ENCODE measurements around the gene DLG2. TPM values are rescaled to one million over a fixed set of nuclear protein-coding genes. Genes with fewer than 3 reads are reported as not detected.
"Not testable (repeated sequence)": the region's sequence is repeated elsewhere in the genome, so short reads cannot be mapped to it uniquely, and the experiment has no call there.

DLG2 gene
- total and polyA plus RNA-seq, 4 donors = 0.30 to 5.5 (median 0.68) TPM

- Histone ChIP-seq H3K36me3 (ENCODE audit: control insufficient read depth in 4 of 4, insufficient read depth in 3 of 4, low read depth in 1 of 4, low read length in 3 of 4) (no peaks in the 10 kb centered on the region), H3K27me3 (ENCODE audit: control insufficient read depth in 4 of 4, insufficient read depth in 4 of 4, low read length in 3 of 4) (no peaks in the 10 kb centered on the region), H3K4me1 (ENCODE audit: control insufficient read depth in 4 of 4, insufficient read depth in 4 of 4, low read length in 3 of 4) (no peaks in the 10 kb centered on the region), H3K9me3 (ENCODE audit: control insufficient read depth in 4 of 4, low read length in 3 of 4) (no peaks in the 10 kb centered on the region), H3K27ac (ENCODE audit: low read depth in 1 of 2, low read length in 2 of 2) (no peak overlapping the region), H3K4me3 (ENCODE audit: low read depth in 1 of 3, low read length in 3 of 3) (no peak overlapping the region), H3K9ac (ENCODE audit: low read depth in 1 of 2, low read length in 2 of 2) (no peak overlapping the region)
- TF ChIP-seq HNF4G (IDR thresholded peaks at IDR 0.05) = no peak
- no peak for TF ChIP-seq NR2F2 (IDR thresholded peaks at IDR 0.05)
- TF ChIP-seq MAX (IDR thresholded peaks at IDR 0.05) = no peak
- TF ChIP-seq FOXA1 (IDR thresholded peaks at IDR 0.05) = no peak
- TF ChIP-seq ATF3 (IDR thresholded peaks at IDR 0.05) = no peak
- no peak for TF ChIP-seq RXRA (IDR thresholded peaks at IDR 0.05)
- no peak for TF ChIP-seq JUND (IDR thresholded peaks at IDR 0.05)
- TF ChIP-seq FOXA2 (IDR thresholded peaks at IDR 0.05) = no peak
- no peak for TF ChIP-seq YY1 (IDR thresholded peaks at IDR 0.05)
- TF ChIP-seq ZBTB33 (IDR thresholded peaks at IDR 0.05) = no peak
- TF ChIP-seq RAD21 (IDR thresholded peaks at IDR 0.05) = no peak
- no peak for TF ChIP-seq GABPA (IDR thresholded peaks at IDR 0.05 in 1 of 2, conservative IDR thresholded peaks at IDR 0.05 in 1 of 2)
- TF ChIP-seq REST (IDR thresholded peaks at IDR 0.05) = no peak
- TF ChIP-seq EGR1 (IDR thresholded peaks at IDR 0.05; ENCODE audit: low read depth in 2 of 2) = no peak
- TF ChIP-seq SP1 (IDR thresholded peaks at IDR 0.05) = no peak
- TF ChIP-seq HNF4A (conservative IDR thresholded peaks at IDR 0.05) = no peak
- no peak for TF ChIP-seq TAF1 (conservative IDR thresholded peaks at IDR 0.05)
- TF ChIP-seq CTCF (IDR thresholded peaks at IDR 0.05; ENCODE audit: low read depth, low read length, missing input control) = no peak
- DNase-seq (ENCODE audit: low spot score) = no peak
Measured at GRCh38 chr11:85355921-85356320, 271.2 kb downstream of the DLG2 start.

GRCh38 chr11:85349539-85349938, 277.6 kb downstream of the DLG2 start:
- not testable (repeated sequence) for DNase-seq (ENCODE audit: low spot score); H3K9ac ChIP-seq (ENCODE audit: low read depth in 1 of 2, low read length in 2 of 2); H3K36me3 ChIP-seq (ENCODE audit: control insufficient read depth in 4 of 4, insufficient read depth in 3 of 4, low read depth in 1 of 4, low read length in 3 of 4)

More at GRCh38 chr11:85349539-85349938, 277.6 kb downstream of the DLG2 start:
- H3K27ac ChIP-seq (ENCODE audit: low read depth in 1 of 2, low read length in 2 of 2); H3K4me1 ChIP-seq (ENCODE audit: control insufficient read depth in 4 of 4, insufficient read depth in 4 of 4, low read length in 3 of 4); H3K27me3 ChIP-seq (ENCODE audit: control insufficient read depth in 4 of 4, insufficient read depth in 4 of 4, low read length in 3 of 4); H3K4me3 ChIP-seq (ENCODE audit: low read depth in 1 of 3, low read length in 3 of 3); H3K9me3 ChIP-seq (ENCODE audit: control insufficient read depth in 4 of 4, low read length in 3 of 4): not testable (repeated sequence)
- WGBS = 99% methylated on average over 2 of the region's 2 CpGs
